ENCODE results near the gene PRR5L.

PRR5L gene, protein sequence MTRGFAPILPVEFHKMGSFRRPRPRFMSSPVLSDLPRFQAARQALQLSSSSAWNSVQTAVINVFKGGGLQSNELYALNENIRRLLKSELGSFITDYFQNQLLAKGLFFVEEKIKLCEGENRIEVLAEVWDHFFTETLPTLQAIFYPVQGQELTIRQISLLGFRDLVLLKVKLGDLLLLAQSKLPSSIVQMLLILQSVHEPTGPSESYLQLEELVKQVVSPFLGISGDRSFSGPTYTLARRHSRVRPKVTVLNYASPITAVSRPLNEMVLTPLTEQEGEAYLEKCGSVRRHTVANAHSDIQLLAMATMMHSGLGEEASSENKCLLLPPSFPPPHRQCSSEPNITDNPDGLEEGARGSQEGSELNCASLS

DNA sequence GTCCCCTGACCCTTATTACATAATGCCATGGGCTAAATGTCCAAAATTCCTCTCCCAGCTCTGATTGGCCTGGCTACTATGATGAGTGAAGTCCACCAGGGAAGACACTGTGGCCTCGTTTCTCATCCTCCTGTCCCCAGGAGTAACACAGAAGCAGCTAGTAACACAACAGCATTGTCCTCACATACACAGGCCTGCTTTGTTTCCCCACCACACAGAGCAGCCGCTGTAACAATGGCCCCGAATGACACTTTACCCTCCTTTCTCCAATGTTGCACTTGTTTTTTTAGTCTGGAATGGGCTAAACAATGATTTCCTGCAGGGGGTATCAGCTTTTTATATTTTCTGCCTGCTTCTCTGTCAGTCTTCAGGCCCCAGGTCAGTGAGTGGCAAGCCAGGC, at the start of gene PRR5L:
TSS of gene PRR5L (plus strand) at position 363 of the 400 bp plus-strand sequence. CDS start 104,834 bp downstream, outside the sequence.
- peak; percentile 44 for DNase-seq

GRCh38 chr11:36247493-36247892, 48.6 kb upstream of the PRR5L start:
- no peak for DNase-seq

DNA sequence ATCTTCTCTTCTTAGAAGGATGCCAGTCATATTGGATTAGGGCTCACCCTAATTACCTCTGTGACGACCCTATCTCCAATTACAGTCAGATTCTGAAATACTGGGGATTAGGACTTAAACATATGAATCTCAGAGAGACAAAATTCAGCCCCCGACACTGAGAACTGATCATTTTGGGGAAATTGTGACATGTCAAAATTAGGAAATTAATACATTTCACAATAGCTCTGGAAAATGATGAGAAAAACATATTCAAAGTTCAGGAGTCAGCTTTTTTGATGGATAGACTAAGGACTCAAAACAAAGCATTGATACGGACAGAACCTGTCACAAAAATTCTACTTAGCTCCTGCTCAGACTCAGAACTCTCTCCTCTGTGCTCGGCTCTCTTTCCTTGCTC, 47.7 kb upstream of the PRR5L start:
- DNase-seq: no peak

DNA sequence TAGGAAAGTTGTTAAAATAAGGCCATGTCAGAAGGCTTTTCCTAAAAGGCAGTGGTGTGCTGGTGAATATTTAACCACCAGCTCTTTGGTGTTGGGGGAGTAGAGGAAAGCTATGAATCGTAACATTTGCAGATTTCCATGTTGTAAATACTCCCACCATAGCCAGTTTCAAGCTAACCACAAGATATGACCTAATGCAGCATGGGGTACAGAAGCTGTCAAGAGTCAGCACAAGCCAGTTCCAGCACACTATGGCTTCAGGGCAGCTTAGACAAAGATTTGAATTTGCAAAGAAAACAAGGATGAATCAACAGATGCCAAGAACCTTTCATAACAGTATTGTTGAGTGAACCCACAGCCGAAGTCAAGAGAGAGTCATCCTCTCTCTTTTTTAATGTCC, 46.8 kb upstream of the PRR5L start:
- no peak for DNase-seq

DNA sequence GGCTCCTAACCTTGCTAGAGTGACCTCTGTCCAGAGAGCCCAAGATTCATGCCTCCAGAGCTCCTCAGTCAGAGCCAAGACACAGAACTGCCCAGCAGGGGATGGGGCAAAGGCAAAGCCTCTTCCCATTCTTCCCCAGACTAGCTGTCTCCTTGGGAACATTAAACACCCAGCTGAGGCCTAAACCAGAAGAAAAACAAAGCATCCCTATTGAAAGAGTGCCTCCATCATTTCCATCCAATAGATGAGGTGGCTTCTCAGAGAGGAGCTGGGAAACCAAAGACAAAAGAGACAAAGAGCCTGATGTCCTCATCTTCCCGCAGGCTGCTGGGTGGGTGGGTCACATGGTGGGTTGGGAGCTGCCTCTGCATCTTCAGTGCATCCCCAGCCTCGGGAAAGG, 44.3 kb upstream of the PRR5L start:
- DNase-seq: no peak

- DNase-seq: peak; percentile 64
Observed at GRCh38 chr11:36253238-36253637, 42.9 kb upstream of the PRR5L start.

- no peak for DNase-seq
Observed at GRCh38 chr11:36254713-36255112, 41.4 kb upstream of the PRR5L start.

DNA sequence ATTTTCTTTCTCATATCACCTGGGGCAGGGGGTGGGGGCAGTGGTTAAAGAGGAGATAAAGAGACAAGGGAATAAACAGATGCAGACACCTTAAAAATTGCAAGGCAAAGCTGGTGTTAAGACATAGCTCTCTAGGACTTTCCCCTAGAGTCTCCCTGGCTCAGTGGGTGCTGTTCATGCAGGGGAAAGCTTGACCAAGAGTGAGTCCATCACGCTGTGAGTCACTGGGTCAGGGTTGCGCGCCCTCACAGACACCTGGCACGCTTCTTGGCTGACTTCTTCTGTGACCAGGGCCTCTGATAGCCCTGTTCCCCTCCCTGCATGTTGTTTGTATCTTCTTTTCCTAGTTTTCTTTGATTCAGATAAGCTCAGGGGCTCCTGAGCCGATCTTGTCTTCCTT, 38.7 kb upstream of the PRR5L start:
- DNase-seq: no peak

DNA sequence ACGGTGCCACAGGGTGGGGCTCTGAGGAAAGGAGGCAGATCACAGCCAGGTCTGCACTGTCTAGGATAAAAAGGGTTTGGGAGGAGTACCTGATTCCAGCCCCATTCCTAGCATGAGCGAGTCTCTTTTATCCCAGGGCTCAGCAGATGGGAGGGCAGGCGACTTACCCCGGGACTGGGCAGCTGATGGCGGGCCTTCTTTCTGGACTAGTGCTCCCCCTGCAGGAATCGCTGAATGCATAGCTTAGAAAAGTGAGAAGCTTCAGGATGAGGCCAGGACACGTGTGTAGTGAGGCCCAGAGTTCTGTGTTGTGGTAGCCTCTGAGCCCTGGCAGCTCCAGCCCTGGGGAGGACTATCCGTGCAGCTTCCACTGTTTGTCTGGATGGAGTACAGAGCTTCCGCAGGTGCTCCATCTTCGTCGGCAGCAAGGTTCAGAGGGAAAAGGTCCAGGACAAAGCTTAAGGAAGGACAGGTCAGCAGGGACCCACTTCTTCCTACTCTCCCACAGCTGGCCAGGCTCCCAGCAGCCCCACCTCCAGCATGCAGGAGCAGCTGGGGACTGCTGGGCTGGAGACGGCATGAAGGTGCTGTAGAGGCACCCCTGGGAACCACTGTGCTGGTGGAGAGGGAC, 37.2 kb upstream of the PRR5L start:
- DNase-seq: peak; percentile 59

- DNase-seq: no peak
Observed at GRCh38 chr11:36261094-36261493, 35.0 kb upstream of the PRR5L start.

DNA sequence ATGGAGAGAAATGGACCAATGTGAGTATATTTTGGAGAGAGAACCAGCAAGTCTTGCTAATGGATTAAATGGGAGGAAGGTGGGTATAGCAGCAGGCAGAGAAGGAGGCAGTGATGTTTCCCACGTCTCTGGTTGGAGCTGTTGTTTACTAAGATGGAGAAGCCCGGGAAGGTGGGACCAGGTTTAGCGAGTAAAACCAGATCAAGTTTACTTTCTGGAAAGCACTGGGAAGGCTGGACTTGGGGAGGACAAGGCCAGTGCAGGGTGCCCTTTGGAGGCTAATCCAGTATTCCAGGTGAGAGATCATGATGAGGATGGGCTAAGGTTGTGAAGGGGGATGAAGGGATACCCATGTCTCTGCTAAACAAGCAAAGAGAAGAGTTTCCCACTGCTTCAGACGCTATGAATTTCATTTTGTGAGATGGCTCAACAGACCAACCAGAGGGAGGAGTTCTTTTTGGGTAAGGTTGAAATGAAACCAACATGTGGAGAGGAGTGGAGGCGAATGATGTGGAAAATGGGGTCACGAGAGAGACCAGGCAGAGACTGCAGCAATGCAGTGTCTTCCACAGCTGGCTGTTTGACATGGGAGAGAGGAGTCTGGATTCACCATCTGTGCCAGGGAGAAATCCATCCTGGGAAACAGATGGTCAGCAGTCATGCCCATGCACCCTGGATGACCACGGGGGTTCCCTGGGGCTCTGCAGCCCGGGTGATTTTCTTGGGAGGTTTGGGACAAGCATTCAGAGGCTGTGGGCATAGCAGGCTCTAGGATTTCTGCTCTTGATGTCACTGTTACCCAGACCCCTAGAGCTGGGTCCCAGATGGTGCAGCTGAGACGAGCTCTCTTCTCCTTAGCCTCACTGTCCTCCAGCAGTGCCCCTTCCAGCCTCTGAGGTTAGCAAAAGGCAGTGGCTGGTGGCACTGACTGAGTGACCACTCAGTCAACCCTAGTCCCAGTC, 31.8 kb upstream of the PRR5L start:
- DNase-seq: no peak

GRCh38 chr11:36264973-36265344, 31.1 kb upstream of the PRR5L start:
- no peak for DNase-seq

- DNase-seq: peak; percentile 86
Observed at GRCh38 chr11:36265793-36266628, 30.1 kb upstream of the PRR5L start.

GRCh38 chr11:36266767-36267166, 29.3 kb upstream of the PRR5L start:
- no peak for DNase-seq

DNA sequence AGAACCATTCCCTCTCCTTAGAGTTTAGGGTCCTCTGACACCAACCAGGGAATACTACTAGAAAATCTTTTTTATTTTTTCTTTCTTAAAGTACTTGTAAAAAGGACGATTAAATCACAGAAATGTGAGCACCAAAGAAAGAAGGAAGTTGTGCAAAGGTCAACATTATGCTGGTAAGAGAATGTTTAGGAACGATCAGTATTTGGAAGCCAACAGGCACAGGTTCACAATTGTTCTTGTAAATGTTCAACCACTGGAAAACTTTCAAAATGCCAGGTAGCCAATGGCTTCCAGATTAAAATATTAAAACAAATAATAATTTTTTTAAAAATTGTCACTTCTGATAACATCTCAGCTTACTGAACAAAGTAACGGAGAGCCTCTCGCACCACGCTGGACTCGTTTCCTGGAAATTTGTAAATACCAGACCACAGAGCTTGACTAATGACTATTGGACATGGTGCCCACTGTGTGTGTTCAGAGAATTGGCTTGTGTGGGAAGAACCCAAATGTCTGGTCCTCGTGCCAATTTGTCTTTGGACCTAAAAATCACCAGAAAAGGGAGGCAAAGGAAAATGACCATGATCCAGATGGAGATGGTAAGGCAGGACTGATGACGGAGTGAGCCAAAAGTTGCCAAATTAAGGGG, 27.6 kb upstream of the PRR5L start:
- no peak for DNase-seq

- DNase-seq: no peak
Observed at GRCh38 chr11:36270701-36271100, 25.4 kb upstream of the PRR5L start.

DNA sequence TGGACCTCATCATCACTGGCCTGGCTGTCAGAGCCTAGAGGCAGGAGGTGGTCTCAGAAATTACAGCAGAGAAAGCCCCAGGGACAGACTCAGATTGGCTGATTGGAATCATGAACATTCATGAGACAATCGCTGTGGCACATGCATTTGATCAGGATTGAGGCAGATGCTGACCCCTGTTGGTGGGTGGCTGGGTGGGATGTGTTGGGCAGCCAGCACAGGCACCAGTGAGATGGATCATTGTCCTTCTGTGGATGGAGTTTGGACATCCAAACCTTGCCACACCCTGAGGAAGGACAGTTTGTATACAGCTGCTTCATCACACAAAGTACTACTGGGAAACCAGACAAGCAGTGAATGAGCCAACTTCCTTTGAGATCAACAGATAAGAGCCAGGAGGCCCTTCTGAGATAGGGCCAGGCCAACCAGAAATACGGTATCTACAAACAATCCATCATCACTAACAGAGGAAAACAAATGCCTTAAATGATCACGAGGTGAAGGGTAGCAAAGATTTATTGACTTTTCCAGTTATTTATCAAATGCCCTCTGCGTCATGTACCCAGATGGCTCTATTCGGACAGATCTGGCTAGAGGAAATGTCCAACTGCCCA, 24.2 kb upstream of the PRR5L start:
- DNase-seq: no peak

DNA sequence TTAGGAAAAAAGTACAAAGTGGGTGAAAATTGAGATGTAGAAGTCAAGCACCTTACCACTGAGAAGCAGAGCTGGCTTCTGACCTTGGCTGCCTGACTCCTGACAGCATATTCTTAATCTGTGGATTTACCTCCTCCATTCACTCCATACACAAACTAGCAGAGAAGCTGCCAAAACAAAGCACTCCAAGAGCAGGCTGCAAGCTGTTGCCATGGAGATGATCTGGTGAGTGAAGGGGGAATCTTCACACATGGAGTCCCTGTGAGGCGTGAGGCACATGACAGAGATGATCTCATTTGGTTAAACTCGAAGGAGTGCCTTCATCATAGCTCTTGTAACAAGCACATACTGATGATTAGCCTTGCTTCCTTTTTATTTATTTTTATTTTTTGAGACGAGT, 23.0 kb upstream of the PRR5L start:
- no peak for DNase-seq

GRCh38 chr11:36274414-36274813, 21.7 kb upstream of the PRR5L start:
- DNase-seq: no peak

DNA sequence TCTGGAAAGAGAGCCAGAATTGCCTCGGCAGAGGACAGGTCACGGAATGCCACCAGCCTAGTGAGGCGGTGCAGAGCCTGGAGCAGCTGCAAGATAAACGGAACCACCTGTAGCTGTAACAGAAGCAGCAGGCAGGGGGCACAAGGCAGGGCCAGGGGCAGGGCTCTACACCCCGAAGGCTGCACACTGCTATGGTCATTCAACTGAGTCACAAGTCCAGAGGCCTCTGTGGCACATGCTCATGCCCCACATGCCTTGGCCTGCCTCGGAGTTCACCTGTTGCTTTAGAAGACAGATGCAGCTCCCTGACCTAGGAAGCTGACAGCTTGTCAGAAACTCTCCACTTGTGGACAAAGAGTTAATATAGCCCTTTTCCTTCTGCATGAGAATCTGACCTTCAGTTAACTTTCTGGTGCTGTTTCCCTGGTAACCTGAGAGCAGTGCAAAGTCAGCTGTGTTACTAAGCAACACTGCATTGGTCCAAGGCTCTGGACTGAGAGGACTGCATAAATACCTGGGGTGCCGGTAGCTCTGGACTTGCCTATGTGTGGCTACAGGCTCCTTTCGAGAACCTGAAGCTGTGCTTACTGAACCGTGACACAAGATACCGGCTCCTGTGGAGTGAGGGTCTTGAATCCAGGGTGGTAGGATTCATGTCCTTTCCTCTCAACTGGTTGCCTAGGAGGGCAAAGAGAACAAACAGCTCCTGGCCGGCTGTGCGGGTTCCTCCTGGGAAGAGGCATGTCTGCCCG, 17.4 kb upstream of the PRR5L start:
- DNase-seq: no peak

- no peak for DNase-seq
Observed at GRCh38 chr11:36280531-36280930, 15.6 kb upstream of the PRR5L start.

All from retina (tissue), 1 donor.